Stimulated activated naive B cell treated with anti-CD40 and anti-IgM and Interleukin-4, amounts not matched to agents 10 μg/mL and 1 μg/mL and 100 μg/mL, for 72 hours (primary cell): ENCODE measurements around the gene KRTAP10-7.
"Not testable (repeated sequence)": the region's sequence is repeated elsewhere in the genome, so short reads cannot be mapped to it uniquely, and the experiment has no call there.

Source experiments
- ATAC-seq, 2 donors: fragments of 150-1000 bp; cut with Tn5 transposase; replicated peaks; 2 replicates each; pipeline ENCODE4 v1.10.0; 2021; ENCODE audit warnings: moderate library complexity in 1 of 2
- DNase-seq: peaks from one replicate; pipeline ENCODE4 v3.0.0; 2021
- H3K27ac Mint-ChIP-seq: one replicate; pipeline ENCODE4 v1.8.0; 2022; ENCODE audit warnings: mild to moderate bottlenecking, mixed read lengths
- H3K27me3 Mint-ChIP-seq, 2 donors: one replicate each; pipeline ENCODE4 v1.8.0; 2022; ENCODE audit warnings: mixed read lengths in 2 of 2
- H3K36me3 Mint-ChIP-seq, 2 donors: one replicate each; pipeline ENCODE4 v1.8.0; 2022; ENCODE audit warnings: mixed read lengths in 2 of 2, mild to moderate bottlenecking in 1 of 2
- H3K4me1 Mint-ChIP-seq, 2 donors: one replicate each; pipeline ENCODE4 v1.8.0; 2022; ENCODE audit warnings: mixed read lengths in 2 of 2, mild to moderate bottlenecking in 1 of 2
- H3K4me3 Mint-ChIP-seq, 2 donors: one replicate each; pipeline ENCODE4 v1.8.0; 2022; ENCODE audit warnings: mild to moderate bottlenecking in 2 of 2, mixed read lengths in 2 of 2, moderate library complexity in 1 of 2
- H3K9me3 Mint-ChIP-seq, 2 donors: one replicate each; pipeline ENCODE4 v1.8.0; 2022; ENCODE audit warnings: mixed read lengths in 2 of 2, mild to moderate bottlenecking in 1 of 2

KRTAP10-7 gene

GRCh38 chr21:44603109-44603875 lies 2.9 kb downstream of the KRTAP10-7 start:
- no peaks in the 10 kb centered on the region for H3K4me1 Mint-ChIP-seq
- no peak for ATAC-seq
- peaks cover 4 to 7% of the 10 kb centered on the region in 2 donors for H3K9me3 Mint-ChIP-seq
- no peak overlapping the region for H3K27ac Mint-ChIP-seq
- DNase-seq, result no peak
- peaks cover 49 to 61% of the 10 kb centered on the region in 2 donors for H3K27me3 Mint-ChIP-seq
- H3K4me3 Mint-ChIP-seq, result no peak overlapping the region
- no peaks in the 10 kb centered on the region for H3K36me3 Mint-ChIP-seq

DNA sequence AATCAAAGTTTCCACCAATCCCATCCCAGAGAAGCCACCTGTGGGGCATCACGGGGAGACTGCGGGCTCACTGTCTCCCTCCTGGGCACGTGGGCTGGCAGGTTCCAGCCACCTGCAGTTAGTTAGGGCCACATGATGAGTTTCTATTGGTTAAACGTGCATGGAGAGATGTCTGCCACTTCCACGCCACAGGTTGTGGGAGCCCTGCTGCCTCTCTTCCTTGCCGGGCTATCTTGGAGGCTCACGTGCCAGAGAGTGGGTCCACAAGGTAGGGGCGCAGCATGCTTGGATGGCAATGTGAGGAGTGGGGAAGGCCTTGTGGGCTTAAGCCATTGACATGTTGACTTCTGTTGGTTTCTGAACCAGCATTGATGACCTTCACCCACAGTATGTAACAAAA lies 3.5 kb downstream of the KRTAP10-7 start:
- H3K27ac Mint-ChIP-seq, result no peak overlapping the region
- peaks cover 3 to 5% of the 10 kb centered on the region in 2 donors for H3K9me3 Mint-ChIP-seq
- H3K27me3 Mint-ChIP-seq, result peaks cover 45 to 59% of the 10 kb centered on the region in 2 donors
- no peaks in the 10 kb centered on the region for H3K36me3 Mint-ChIP-seq
- H3K4me3 Mint-ChIP-seq, result no peak overlapping the region
- H3K4me1 Mint-ChIP-seq, result no peaks in the 10 kb centered on the region
- no peak for ATAC-seq
- DNase-seq, result no peak

DNA sequence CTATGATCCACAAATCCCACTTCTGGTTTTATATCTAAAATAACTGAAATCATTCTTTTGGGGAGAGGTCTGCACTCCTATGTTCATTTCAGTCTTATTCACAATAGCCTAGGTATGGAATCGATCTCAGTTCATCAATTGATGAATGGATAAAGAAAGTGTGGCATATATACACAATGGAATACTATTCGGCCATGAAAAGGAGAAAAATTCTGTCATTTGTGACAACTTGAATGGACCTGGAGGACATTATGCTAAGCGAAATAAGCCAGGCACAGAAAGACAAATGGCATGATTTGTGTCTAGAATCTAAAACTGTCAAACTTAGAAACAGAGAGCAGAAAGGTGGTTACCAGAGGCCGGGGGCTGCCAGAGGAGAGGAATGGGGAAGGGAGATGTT lies 6.1 kb downstream of the KRTAP10-7 start:
- H3K9me3 Mint-ChIP-seq, result peaks cover 20 to 22% of the 10 kb centered on the region in 2 donors

GRCh38 chr21:44609193-44609592 lies 8.8 kb downstream of the KRTAP10-7 start:
- Mint-ChIP-seq H3K27me3 (peaks cover 36 to 44% of the 10 kb centered on the region in 2 donors), H3K4me1 (no peaks in the 10 kb centered on the region), H3K9me3 (peaks cover 22 to 26% of the 10 kb centered on the region in 2 donors), H3K4me3 (no peak overlapping the region), H3K27ac (no peak overlapping the region), H3K36me3 (peaks cover 3 to 8% of the 10 kb centered on the region in 2 donors)
- no peak for ATAC-seq
- no peak for DNase-seq

More for the DNA sequence above, 6.1 kb downstream of the KRTAP10-7 start:
- Mint-ChIP-seq H3K4me1 (no peaks in the 10 kb centered on the region), H3K27ac (no peak overlapping the region), H3K27me3 (peaks cover 33 to 53% of the 10 kb centered on the region in 2 donors), H3K36me3 (peaks cover 2 to 4% of the 10 kb centered on the region in 2 donors), H3K4me3 (no peak overlapping the region)
- no peak for DNase-seq
- no peak for ATAC-seq

DNA sequence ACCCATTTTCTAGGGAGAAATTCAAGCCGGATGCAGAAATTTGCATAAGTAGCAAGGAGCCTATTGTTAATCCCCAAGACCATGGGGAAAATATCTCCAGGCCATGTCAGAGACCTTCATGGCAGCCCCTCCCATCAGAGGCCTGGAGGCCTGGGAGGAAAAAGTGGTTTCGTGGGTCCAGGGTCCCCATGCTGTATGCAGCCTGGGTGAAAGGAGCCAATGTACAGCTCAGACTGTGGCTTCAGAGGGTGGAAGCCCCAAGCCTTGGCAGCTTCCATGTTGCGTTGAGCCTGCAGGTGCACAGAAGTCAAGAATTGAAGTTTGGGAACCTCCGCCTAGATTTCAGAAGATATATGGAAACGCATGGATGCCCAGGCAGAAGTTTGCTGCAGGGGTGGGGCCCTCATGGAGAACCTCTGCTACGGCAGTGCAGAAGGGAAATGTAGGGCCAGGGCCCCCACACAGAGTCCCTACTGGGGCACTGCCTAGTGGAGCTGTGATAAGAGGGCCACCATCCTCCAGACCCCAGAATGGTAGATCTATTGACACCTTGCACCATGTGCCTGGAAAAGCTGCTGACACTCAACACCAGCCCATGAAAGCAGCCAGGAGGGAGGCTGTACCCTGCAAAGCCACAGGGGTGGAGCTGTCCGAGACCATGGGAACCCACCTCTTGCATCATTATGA lies 9.9 kb downstream of the KRTAP10-7 start:
- not testable (repeated sequence) for H3K36me3 Mint-ChIP-seq, DNase-seq, H3K4me1 Mint-ChIP-seq, ATAC-seq, H3K4me3 Mint-ChIP-seq, H3K27ac Mint-ChIP-seq
- peaks cover 36 to 40% of the 10 kb centered on the region in 2 donors for H3K27me3 Mint-ChIP-seq
- H3K9me3 Mint-ChIP-seq, result peaks cover 22 to 26% of the 10 kb centered on the region in 2 donors

GRCh38 chr21:44611551-44611950 lies 11.2 kb downstream of the KRTAP10-7 start:
- Mint-ChIP-seq H3K4me1 (no peaks in the 10 kb centered on the region), H3K27ac (no peak overlapping the region), H3K4me3 (no peak overlapping the region), H3K9me3 (peaks cover 20 to 26% of the 10 kb centered on the region in 2 donors), H3K27me3 (peaks cover 32% of the 10 kb centered on the region in 2 donors), H3K36me3 (peaks cover 3 to 8% of the 10 kb centered on the region in 2 donors)
- no peak for ATAC-seq
- no peak for DNase-seq

DNA sequence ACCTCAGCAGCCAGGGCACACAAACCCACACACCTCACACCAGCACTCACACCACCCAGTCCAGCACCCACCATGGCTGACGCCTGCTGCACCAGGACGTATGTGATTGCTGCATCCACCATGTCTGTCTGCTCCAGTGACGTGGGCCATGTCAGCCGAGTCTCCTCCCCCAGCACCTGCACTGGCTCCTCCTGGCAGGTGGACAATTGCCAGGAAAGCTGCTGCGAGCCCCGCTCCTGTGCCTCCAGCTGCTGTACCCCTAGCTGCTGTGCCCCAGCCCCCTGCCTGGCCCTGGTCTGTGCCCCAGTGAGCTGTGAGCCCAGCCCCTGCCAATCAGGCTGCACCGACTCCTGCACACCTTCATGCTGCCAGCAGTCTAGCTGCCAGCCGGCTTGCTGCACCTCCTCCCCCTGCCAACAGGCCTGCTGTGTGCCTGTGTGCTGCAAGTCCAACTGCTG lies 11.7 kb downstream of the KRTAP10-7 start, which contains the start of gene KRTAP10-8:
Gene KRTAP10-8 (plus strand): TSS at position 51 of the 458 bp plus-strand sequence. CDS start 22 bp downstream, at position 73.
- Mint-ChIP-seq H3K36me3 (peaks cover 3 to 8% of the 10 kb centered on the region in 2 donors), H3K27me3 (peaks cover 28 to 30% of the 10 kb centered on the region in 2 donors), H3K4me3 (no peak within 1 kb of the TSS), H3K27ac (no peak within 1 kb of the TSS), H3K4me1 (no peaks in the 10 kb centered on the region), H3K9me3 (peaks cover 19 to 26% of the 10 kb centered on the region in 2 donors)
- ATAC-seq (no peak), DNase-seq (no peak)

DNA sequence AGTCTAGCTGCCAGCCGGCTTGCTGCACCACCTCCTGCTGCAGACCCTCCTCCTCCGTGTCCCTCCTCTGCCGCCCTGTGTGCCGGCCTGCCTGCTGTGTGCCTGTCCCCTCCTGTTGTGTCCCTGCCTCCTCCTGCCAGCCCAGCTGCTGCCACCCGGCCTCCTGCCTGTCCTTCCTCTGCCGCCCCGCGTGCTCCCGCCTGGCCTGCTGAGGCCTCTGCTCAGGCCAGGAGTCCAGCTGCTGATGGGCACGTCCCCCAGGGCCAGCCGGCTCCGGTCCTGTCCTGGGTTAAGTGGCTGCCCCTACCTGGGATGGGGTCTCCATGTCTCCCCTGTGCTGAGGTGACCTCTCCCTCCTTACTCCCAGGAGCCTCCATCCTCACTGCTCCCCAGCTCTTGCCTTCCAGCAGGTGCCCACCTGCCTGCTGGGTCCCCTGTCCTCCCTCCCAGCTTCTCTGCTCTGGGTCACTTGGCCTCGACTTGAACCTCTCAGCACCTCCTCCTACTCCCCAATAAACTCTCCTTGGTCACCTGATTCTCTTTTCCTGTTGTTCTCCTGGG lies 12.4 kb downstream of the KRTAP10-7 start:
- ATAC-seq (no peak), DNase-seq (no peak)
- Mint-ChIP-seq H3K4me1 (no peaks in the 10 kb centered on the region), H3K4me3 (no peak overlapping the region), H3K27me3 (peaks cover 26 to 27% of the 10 kb centered on the region in 2 donors), H3K9me3 (peaks cover 19 to 26% of the 10 kb centered on the region in 2 donors), H3K36me3 (peaks cover 3 to 8% of the 10 kb centered on the region in 2 donors), H3K27ac (no peak overlapping the region)

DNA sequence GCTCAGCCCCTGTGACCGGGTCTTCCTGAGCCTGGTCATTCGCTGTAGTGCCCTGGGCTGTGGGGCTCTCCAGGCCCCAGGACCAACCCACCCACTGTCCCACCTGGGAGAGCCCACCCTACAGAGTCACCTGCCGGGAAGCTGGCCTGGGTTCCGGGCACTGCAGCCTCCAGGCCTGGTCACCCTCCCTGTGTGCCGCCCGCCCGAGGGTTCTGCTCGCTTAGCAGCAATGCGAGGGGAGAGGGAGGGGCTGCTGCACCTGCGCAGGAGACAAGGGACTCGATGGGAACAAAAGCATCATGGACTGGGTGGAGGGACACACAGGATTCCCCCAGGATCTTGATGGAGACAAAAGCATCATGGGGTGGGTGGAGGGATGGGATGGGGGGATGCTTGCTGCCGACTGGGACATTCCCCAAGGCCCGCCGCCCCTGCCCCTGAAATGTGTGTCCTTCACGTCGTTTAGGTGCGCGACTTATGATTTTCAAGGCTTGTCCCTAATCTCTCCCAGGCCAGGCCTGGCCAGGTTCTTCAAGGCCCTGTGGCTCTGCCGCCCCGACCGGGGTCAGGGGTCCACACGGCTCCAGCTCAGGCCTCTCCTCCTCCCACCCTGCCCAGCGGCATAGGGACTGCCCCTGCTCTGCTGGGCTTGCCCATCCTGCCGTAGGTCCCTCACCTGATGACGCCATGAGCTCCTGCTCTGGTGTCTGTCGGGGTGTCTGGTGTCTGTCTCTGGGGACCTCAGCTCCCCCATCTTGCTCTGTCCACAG lies 13.2 kb downstream of the KRTAP10-7 start:
- peaks cover 20 to 26% of the 10 kb centered on the region in 2 donors for H3K9me3 Mint-ChIP-seq
- DNase-seq (no peak), ATAC-seq (no peak)
- no peak overlapping the region for H3K4me3 Mint-ChIP-seq
- peaks cover 24 to 27% of the 10 kb centered on the region in 2 donors for H3K27me3 Mint-ChIP-seq
- H3K4me1 Mint-ChIP-seq, result peaks cover 4 to 5% of the 10 kb centered on the region in 2 donors
- peaks cover 3 to 8% of the 10 kb centered on the region in 2 donors for H3K36me3 Mint-ChIP-seq
- no peak overlapping the region for H3K27ac Mint-ChIP-seq

DNA sequence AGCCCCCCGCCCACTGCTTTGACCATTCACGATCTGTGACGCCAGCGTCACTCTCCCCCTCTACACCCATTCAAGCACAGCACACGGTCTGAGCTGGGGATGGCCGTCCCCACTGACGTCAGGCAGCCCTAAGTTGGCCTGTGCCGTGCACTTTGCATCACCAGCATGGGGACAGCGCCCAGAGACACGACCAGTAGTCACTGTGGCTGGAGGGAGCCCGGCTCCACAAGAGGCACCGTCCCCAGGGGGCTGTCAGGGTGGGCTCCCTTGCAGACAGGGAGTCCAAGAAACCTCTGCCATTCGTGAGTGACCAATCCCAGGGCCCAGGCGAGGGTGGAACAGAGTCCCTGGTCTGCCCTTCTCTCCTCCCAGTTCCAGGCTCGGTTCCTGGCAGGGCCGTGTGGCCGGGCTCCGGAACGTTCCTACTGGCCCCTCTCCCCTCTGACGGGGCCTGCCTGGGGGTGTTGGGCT lies 13.8 kb downstream of the KRTAP10-7 start:
- peaks cover 21 to 23% of the 10 kb centered on the region in 2 donors for H3K9me3 Mint-ChIP-seq
- DNase-seq (no peak), ATAC-seq (no peak)
- peaks cover 10 to 11% of the 10 kb centered on the region in 2 donors for H3K4me1 Mint-ChIP-seq
- H3K36me3 Mint-ChIP-seq, result peaks cover 3 to 13% of the 10 kb centered on the region in 2 donors
- no peak overlapping the region for H3K27ac Mint-ChIP-seq
- H3K4me3 Mint-ChIP-seq, result no peak overlapping the region
- peaks cover 21 to 24% of the 10 kb centered on the region in 2 donors for H3K27me3 Mint-ChIP-seq

- Mint-ChIP-seq H3K9me3 (peaks cover 21 to 22% of the 10 kb centered on the region in 2 donors), H3K36me3 (peaks cover 3 to 21% of the 10 kb centered on the region in 2 donors), H3K27ac (no peak overlapping the region), H3K27me3 (peaks cover 17 to 24% of the 10 kb centered on the region in 2 donors), H3K4me3 (no peak overlapping the region), H3K4me1 (peaks cover 10 to 11% of the 10 kb centered on the region in 2 donors)
- DNase-seq (no peak), ATAC-seq (no peak)
Observed at GRCh38 chr21:44614961-44615391, 14.6 kb downstream of the KRTAP10-7 start.

DNA sequence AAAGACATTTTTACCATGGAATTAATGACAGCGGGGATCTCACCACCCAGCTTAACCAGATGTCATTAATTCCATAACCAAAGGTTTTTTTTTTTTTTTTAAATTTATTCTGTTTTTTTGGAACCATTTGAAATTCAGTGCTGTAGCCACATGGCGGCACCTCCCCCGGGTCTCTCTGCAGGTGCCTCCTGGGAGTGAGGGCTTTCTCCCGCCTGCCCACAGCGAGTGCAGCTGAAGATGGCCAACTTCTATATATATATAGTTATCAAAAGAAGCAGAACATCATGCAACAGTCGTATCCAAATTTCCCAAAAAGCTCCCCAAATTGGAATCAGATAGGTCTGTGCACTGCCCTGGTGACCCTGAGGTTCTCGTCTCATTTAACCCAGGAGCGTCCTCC lies 15.1 kb downstream of the KRTAP10-7 start:
- H3K4me1 Mint-ChIP-seq, result peaks cover 10 to 11% of the 10 kb centered on the region in 2 donors
- peaks cover 17 to 24% of the 10 kb centered on the region in 2 donors for H3K27me3 Mint-ChIP-seq
- H3K27ac Mint-ChIP-seq, result no peak overlapping the region
- peaks cover 20 to 23% of the 10 kb centered on the region in 2 donors for H3K9me3 Mint-ChIP-seq
- H3K36me3 Mint-ChIP-seq, result peaks cover 3 to 23% of the 10 kb centered on the region in 2 donors
- ATAC-seq (no peak), DNase-seq (no peak)
- no peak overlapping the region for H3K4me3 Mint-ChIP-seq

GRCh38 chr21:44615911-44616590 lies 15.7 kb downstream of the KRTAP10-7 start:
- Mint-ChIP-seq H3K27ac (no peak overlapping the region), H3K9me3 (peaks cover 17 to 28% of the 10 kb centered on the region in 2 donors), H3K27me3 (peaks cover 17 to 24% of the 10 kb centered on the region in 2 donors), H3K4me1 (peaks cover 10 to 11% of the 10 kb centered on the region in 2 donors), H3K36me3 (peaks cover 4 to 27% of the 10 kb centered on the region in 2 donors), H3K4me3 (no peak overlapping the region)
- DNase-seq (no peak), ATAC-seq (no peak)
